Ovary (tissue), 3 donors: Measurements from ENCODE around the gene LAMC1.

Experiments used
- EP300 ChIP-seq: sonication (generic); formaldehyde crosslinking; IDR thresholded peaks from one replicate; pipeline ENCODE4 v1.6.1; 2017; ENCODE audit warnings: antibody characterized with exemption
- POLR2A ChIP-seq: fragments of 450-650 bp; IDR thresholded peaks from one replicate; pipeline ENCODE4 v1.6.1; 2017; ENCODE audit warnings: antibody characterized with exemption, mild to moderate bottlenecking, moderate library complexity
- TF ChIP-seq, protein P1 (sequence below), 3 donors: fragments of 450-650 bp in 2 of 3; fragments of 200-600 bp in 1 of 3; IDR thresholded peaks; one replicate each; pipeline versions ENCODE4 v1.5.1 to v1.8.0; 2016 to 2022; ENCODE audit warnings: antibody characterized with exemption in 3 of 3, mild to moderate bottlenecking in 1 of 3
- donor health status: DM: no; HTN: no; CAD: no.

GRCh38 chr1:183048087-183049085 lies 25.2 kb downstream of the LAMC1 start:
- TF ChIP-seq, protein P1, sequence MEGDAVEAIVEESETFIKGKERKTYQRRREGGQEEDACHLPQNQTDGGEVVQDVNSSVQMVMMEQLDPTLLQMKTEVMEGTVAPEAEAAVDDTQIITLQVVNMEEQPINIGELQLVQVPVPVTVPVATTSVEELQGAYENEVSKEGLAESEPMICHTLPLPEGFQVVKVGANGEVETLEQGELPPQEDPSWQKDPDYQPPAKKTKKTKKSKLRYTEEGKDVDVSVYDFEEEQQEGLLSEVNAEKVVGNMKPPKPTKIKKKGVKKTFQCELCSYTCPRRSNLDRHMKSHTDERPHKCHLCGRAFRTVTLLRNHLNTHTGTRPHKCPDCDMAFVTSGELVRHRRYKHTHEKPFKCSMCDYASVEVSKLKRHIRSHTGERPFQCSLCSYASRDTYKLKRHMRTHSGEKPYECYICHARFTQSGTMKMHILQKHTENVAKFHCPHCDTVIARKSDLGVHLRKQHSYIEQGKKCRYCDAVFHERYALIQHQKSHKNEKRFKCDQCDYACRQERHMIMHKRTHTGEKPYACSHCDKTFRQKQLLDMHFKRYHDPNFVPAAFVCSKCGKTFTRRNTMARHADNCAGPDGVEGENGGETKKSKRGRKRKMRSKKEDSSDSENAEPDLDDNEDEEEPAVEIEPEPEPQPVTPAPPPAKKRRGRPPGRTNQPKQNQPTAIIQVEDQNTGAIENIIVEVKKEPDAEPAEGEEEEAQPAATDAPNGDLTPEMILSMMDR (IDR thresholded peaks at IDR 0.05): no peak
- no peak for TF ChIP-seq POLR2A
- TF ChIP-seq EP300: no peak
